ENCODE measurements around the gene PLAA.

DNA sequence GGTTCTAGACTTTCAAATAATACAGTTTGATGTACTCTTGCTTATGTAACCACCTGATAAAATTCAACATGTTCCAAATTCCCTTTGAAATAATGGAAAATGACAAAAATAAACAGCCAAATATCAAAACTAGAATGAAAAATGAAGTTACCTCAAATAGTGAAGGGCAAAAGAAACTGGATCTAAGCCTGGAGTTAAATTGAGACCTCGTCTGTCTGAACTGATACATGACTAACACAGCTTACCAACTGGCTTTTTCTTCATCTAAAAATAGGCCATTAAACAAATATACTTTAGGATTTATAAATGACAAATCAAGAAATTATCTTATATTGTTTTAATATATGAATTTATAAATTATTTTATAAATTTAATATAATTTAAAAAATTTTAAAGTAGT, 42.4 kb downstream of the PLAA start:
- TF ChIP-seq, protein P1, sequence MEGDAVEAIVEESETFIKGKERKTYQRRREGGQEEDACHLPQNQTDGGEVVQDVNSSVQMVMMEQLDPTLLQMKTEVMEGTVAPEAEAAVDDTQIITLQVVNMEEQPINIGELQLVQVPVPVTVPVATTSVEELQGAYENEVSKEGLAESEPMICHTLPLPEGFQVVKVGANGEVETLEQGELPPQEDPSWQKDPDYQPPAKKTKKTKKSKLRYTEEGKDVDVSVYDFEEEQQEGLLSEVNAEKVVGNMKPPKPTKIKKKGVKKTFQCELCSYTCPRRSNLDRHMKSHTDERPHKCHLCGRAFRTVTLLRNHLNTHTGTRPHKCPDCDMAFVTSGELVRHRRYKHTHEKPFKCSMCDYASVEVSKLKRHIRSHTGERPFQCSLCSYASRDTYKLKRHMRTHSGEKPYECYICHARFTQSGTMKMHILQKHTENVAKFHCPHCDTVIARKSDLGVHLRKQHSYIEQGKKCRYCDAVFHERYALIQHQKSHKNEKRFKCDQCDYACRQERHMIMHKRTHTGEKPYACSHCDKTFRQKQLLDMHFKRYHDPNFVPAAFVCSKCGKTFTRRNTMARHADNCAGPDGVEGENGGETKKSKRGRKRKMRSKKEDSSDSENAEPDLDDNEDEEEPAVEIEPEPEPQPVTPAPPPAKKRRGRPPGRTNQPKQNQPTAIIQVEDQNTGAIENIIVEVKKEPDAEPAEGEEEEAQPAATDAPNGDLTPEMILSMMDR (IDR thresholded peaks at IDR 0.05), result no peak
- no peak for TF ChIP-seq POLR2A (IDR thresholded peaks at IDR 0.05)

Measured in lower leg skin (tissue), 3 donors.